CD14-positive monocyte (primary cell): ENCODE results near the gene SLC12A8. TPM values are rescaled to one million over a fixed set of nuclear protein-coding genes. Genes with fewer than 3 reads are reported as not detected.

ENCODE experiments used
- DNase-seq, 3 donors: peaks; one replicate each; pipeline ENCODE4 v3.0.0-alpha.2; 2011 to 2022
- H2AFZ ChIP-seq: 2 replicates; pipeline ENCODE4 v1.6.0; 2012; ENCODE audit warnings: mild to moderate bottlenecking, low read depth, low read length, inconsistent platforms; ENCODE audit not compliant: insufficient read depth, poor library complexity, severe bottlenecking
- H3K27ac ChIP-seq, 2 donors: 1 replicate in 1 of 2; 2 replicates in 1 of 2; pipeline ENCODE4 v1.5.1; 2012 to 2013; ENCODE audit warnings: low read length in 2 of 2, control low read depth in 1 of 2, inconsistent platforms in 1 of 2, low read depth in 1 of 2, mild to moderate bottlenecking in 1 of 2
- H3K27me3 ChIP-seq, 2 donors: one replicate each; pipeline versions ENCODE4 v1.6.0 to v1.6.1; 2011 to 2013; ENCODE audit warnings: low read length in 2 of 2; ENCODE audit not compliant: control insufficient read depth in 2 of 2, insufficient read depth in 2 of 2
- H3K36me3 ChIP-seq, 2 donors: replicated peaks in 1 of 2; 1 replicate in 1 of 2; 2 replicates in 1 of 2; pipeline versions ENCODE4 v1.5.1 to v1.6.1; 2012 to 2013; ENCODE audit warnings: low read length in 2 of 2, control low read depth in 1 of 2, inconsistent platforms in 1 of 2, mild to moderate bottlenecking in 1 of 2; ENCODE audit not compliant: insufficient read depth in 2 of 2, control insufficient read depth in 1 of 2
- H3K4me1 ChIP-seq, 2 donors: 1 replicate in 1 of 2; 2 replicates in 1 of 2; pipeline versions ENCODE4 v1.5.1 to v1.6.1; 2012 to 2013; ENCODE audit warnings: low read length in 2 of 2, control low read depth in 1 of 2, inconsistent platforms in 1 of 2, mild to moderate bottlenecking in 1 of 2, moderate library complexity in 1 of 2; ENCODE audit not compliant: insufficient read depth in 2 of 2, control insufficient read depth in 1 of 2
- H3K4me2 ChIP-seq: replicated peaks from 2 replicates; pipeline ENCODE3; 2012; ENCODE audit warnings: low read length, moderate library complexity, mild to moderate bottlenecking; ENCODE audit not compliant: poor library complexity, severe bottlenecking; ENCODE audit errors: extremely low read depth
- H3K4me3 ChIP-seq, 3 experiments: fragments of 200-600 bp in 1 of 3; sonication (generic) in 1 of 3; replicated peaks in 1 of 3; 1 replicate in 2 of 3; 2 replicates in 1 of 3; pipeline ENCODE4 v1.5.1; 2011 to 2013; ENCODE audit warnings: low read length in 3 of 3, mild to moderate bottlenecking in 3 of 3, control low read depth in 2 of 3, low read depth in 2 of 3, inconsistent platforms in 1 of 3, moderate library complexity in 1 of 3
- H3K79me2 ChIP-seq: 2 replicates; pipeline ENCODE4 v1.6.0; 2012; ENCODE audit warnings: mild to moderate bottlenecking, control low read depth, inconsistent platforms, low read length, moderate library complexity; ENCODE audit not compliant: insufficient read depth
- H3K9ac ChIP-seq: 2 replicates; pipeline ENCODE4 v1.6.0; 2017; ENCODE audit warnings: low read length, mild to moderate bottlenecking; ENCODE audit not compliant: insufficient read depth, poor library complexity, severe bottlenecking
- H3K9me3 ChIP-seq, 2 donors: replicated peaks in 1 of 2; 1 replicate in 1 of 2; 2 replicates in 1 of 2; pipeline versions ENCODE4 v1.5.1 to v1.6.1; 2012 to 2013; ENCODE audit warnings: low read length in 2 of 2, control low read depth in 1 of 2; ENCODE audit not compliant: control insufficient read depth in 1 of 2, insufficient read depth in 1 of 2
- H4K20me1 ChIP-seq: 2 replicates; pipeline ENCODE4 v1.6.0; 2012; ENCODE audit warnings: mild to moderate bottlenecking, low read length, control low read depth, moderate library complexity; ENCODE audit not compliant: insufficient read depth
- H3K27ac Mint-ChIP-seq, 7 donors: one replicate each; pipeline ENCODE4 v1.8.0; 2020; ENCODE audit warnings: mild to moderate bottlenecking in 7 of 7, mixed read lengths in 7 of 7, moderate library complexity in 6 of 7, inconsistent platforms in 2 of 7
- H3K27me3 Mint-ChIP-seq, 3 donors: one replicate each; pipeline ENCODE4 v1.8.0; 2021 to 2022; ENCODE audit warnings: low read depth in 3 of 3, mild to moderate bottlenecking in 3 of 3, mixed read lengths in 3 of 3, moderate library complexity in 3 of 3, inconsistent platforms in 1 of 3
- H3K36me3 Mint-ChIP-seq, 2 donors: one replicate each; pipeline ENCODE4 v1.8.0; 2020; ENCODE audit warnings: mixed read lengths in 2 of 2, inconsistent platforms in 1 of 2, mild to moderate bottlenecking in 1 of 2
- H3K4me1 Mint-ChIP-seq: one replicate; pipeline ENCODE4 v1.8.0; 2020; ENCODE audit warnings: mild to moderate bottlenecking, mixed read lengths
- H3K4me3 Mint-ChIP-seq, 2 donors: one replicate each; pipeline ENCODE4 v1.8.0; 2020; ENCODE audit warnings: mild to moderate bottlenecking in 2 of 2, mixed read lengths in 2 of 2, moderate library complexity in 1 of 2
- H3K9me3 Mint-ChIP-seq, 7 donors: one replicate each; pipeline ENCODE4 v1.8.0; 2020 to 2022; ENCODE audit warnings: mixed read lengths in 7 of 7, mild to moderate bottlenecking in 6 of 7, moderate library complexity in 6 of 7, inconsistent platforms in 2 of 7
- WGBS: methylation state at CpG from one replicate; pipeline ENCODE4 v1.1.5; 2013; ENCODE audit warnings: missing lambda C conversion rate; ENCODE audit not compliant: insufficient coverage; 5-methylcytosine and 5-hydroxymethylcytosine counted together
- intact Hi-C, 2 donors: fragments of 100-400 bp; cut with micrococcal nuclease; formaldehyde crosslinking; loops; one replicate each; pipeline versions ENCODE4 v1.15.0 to v1.15.1; 2023
- polyA plus RNA-seq, 3 donors: library from polyadenylated mRNA; depleted of rRNA in 1 of 3; unstranded in 2 of 3; stranded (reverse) in 1 of 3; fragments of 300-500 nt in 2 of 3; fragments of >200 nt in 1 of 3; fragmentation: Illumina TruSeq in 2 of 3; gene quantifications; 1 replicate in 2 of 3; 2 replicates in 1 of 3; pipeline ENCODE4 v1.2.3, GENCODE V29; 2012 to 2021
- TF ChIP-seq, protein P1 (sequence below): fragments of 200-600 bp; IDR thresholded peaks from one replicate; pipeline ENCODE4 v1.8.0; 2022; ENCODE audit warnings: antibody characterized with exemption, mild to moderate bottlenecking

Gene SLC12A8
- polyA plus RNA-seq, 3 donors: 0.23 to 0.46 (median 0.35) TPM

DNA sequence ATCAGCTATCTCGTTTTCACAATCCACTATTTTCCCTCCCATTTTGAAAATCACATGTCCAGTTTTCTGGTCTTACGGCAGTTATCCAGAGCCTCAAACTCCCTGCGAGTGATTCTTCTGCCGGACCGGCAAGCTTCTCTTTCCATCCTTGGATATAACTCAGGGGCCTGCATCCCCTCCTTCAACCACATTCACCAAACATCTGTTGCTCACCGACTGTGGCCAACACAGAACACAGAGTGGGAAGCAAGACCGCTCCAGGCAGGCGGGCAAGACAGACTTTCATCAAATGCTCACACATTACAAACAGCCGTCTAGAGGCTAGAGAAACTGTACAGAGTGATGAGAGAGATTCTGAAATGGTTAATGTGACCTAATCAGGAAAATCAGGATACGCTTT is 7.6 kb upstream of the SLC12A8 start:
- peaks cover 0 to 2% of the 10 kb centered on the region in 2 donors for H3K27me3 ChIP-seq
- TF ChIP-seq, protein P1, sequence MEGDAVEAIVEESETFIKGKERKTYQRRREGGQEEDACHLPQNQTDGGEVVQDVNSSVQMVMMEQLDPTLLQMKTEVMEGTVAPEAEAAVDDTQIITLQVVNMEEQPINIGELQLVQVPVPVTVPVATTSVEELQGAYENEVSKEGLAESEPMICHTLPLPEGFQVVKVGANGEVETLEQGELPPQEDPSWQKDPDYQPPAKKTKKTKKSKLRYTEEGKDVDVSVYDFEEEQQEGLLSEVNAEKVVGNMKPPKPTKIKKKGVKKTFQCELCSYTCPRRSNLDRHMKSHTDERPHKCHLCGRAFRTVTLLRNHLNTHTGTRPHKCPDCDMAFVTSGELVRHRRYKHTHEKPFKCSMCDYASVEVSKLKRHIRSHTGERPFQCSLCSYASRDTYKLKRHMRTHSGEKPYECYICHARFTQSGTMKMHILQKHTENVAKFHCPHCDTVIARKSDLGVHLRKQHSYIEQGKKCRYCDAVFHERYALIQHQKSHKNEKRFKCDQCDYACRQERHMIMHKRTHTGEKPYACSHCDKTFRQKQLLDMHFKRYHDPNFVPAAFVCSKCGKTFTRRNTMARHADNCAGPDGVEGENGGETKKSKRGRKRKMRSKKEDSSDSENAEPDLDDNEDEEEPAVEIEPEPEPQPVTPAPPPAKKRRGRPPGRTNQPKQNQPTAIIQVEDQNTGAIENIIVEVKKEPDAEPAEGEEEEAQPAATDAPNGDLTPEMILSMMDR: no peak
- peaks cover 17% of the 10 kb centered on the region for H3K4me1 Mint-ChIP-seq
- H3K27ac ChIP-seq: no peak overlapping the region
- no peaks in the 10 kb centered on the region for H3K36me3 Mint-ChIP-seq
- H3K4me3 Mint-ChIP-seq: no peak overlapping the region
- no peaks in the 10 kb centered on the region for H3K36me3 ChIP-seq
- H3K4me1 ChIP-seq: peaks cover 0 to 4% of the 10 kb centered on the region in 2 donors
- H3K9me3 ChIP-seq: no peaks in the 10 kb centered on the region
- intact Hi-C loops: no loop called here
- DNase-seq: no peak
- peaks cover 12 to 27% (median 16%) of the 10 kb centered on the region in 3 donors for H3K27me3 Mint-ChIP-seq
- no peaks in the 10 kb centered on the region for H4K20me1 ChIP-seq
- no peak overlapping the region for H3K27ac Mint-ChIP-seq
- no peaks in the 10 kb centered on the region for H3K79me2 ChIP-seq
- H2AFZ ChIP-seq: no peak overlapping the region
- H3K4me2 ChIP-seq: no peak overlapping the region
- H3K9ac ChIP-seq: no peak overlapping the region
- no peak overlapping the region for H3K4me3 ChIP-seq
- WGBS: 97% methylated on average over 6 of the region's 10 CpGs
- H3K9me3 Mint-ChIP-seq: no peaks in the 10 kb centered on the region

DNA sequence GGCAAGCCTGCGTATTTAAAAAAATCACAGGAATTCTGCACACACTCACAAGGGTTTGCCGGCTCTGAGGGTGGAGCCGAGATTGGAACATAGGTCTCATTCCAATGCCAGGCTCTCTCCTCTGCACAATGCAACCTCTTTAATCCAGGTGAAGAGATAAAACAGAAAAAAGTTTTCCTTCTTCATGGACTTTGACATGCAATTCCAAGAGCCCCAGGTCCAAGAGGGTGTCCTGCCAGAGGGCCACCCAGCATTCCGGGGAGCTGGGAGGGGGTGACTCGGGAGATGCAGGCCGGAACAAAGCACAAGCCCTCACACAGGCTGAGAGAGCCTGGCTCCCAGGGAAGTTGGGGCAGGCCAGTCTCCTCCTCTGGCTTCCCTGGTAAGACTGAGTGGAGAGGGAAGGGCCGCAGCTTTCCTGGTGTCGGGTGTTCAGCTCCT is 6.7 kb upstream of the SLC12A8 start:
- no peak overlapping the region for H3K4me3 Mint-ChIP-seq

More for the DNA sequence above, 6.7 kb upstream of the SLC12A8 start:
- H3K9me3 Mint-ChIP-seq: no peaks in the 10 kb centered on the region
- Histone ChIP-seq H3K4me3 (no peak overlapping the region), H3K4me2 (no peak overlapping the region), H3K36me3 (no peaks in the 10 kb centered on the region), H3K9ac (no peak overlapping the region), H3K4me1 (peaks cover 0 to 4% of the 10 kb centered on the region in 2 donors), H3K27ac (no peak overlapping the region), H4K20me1 (no peaks in the 10 kb centered on the region), H3K79me2 (no peaks in the 10 kb centered on the region), H3K27me3 (peaks cover 5 to 11% of the 10 kb centered on the region in 2 donors), H3K9me3 (no peaks in the 10 kb centered on the region), H2AFZ (no peak overlapping the region)
- no peak for DNase-seq
- H3K36me3 Mint-ChIP-seq: no peaks in the 10 kb centered on the region
- TF ChIP-seq, protein P1: no peak
- whole genome bisulfite sequencing: 100% methylated on average over 5 of the region's 8 CpGs
- H3K4me1 Mint-ChIP-seq: peaks cover 24% of the 10 kb centered on the region
- peaks cover 20 to 36% (median 24%) of the 10 kb centered on the region in 3 donors for H3K27me3 Mint-ChIP-seq
- intact Hi-C loops: no loop called here
- H3K27ac Mint-ChIP-seq: no peak overlapping the region
